Esophagus squamous epithelium (tissue), 5 donors: ENCODE results near the gene DEXI. TPM values are rescaled to one million over a fixed set of nuclear protein-coding genes. Genes with fewer than 3 reads are reported as not detected.

Experiments used
- DNase-seq: peaks from one replicate; lab custom pipeline; 2025; lab: John Stamatoyannopoulos, UW
- H3K27ac ChIP-seq, 4 donors: fragments of 200-600 bp; sonication (generic); one replicate each; pipeline ENCODE4 v1.5.1; 2016 to 2019; ENCODE audit warnings: mild to moderate bottlenecking in 1 of 4
- H3K27me3 ChIP-seq, 4 donors: fragments of 200-600 bp; sonication (generic); 1 replicate in 3 of 4; 2 replicates in 1 of 4; pipeline versions ENCODE4 v1.5.1 to v1.6.0; 2017 to 2021; ENCODE audit warnings: antibody characterized with exemption in 1 of 4
- H3K36me3 ChIP-seq, 3 donors: fragments of 200-600 bp; sonication (generic); one replicate each; pipeline ENCODE4 v1.5.1; 2016 to 2019
- H3K4me1 ChIP-seq, 3 donors: fragments of 200-600 bp; sonication (generic); one replicate each; pipeline ENCODE4 v1.5.1; 2017 to 2019
- H3K4me3 ChIP-seq, 4 donors: fragments of 200-600 bp; sonication (generic); 1 replicate in 3 of 4; 2 replicates in 1 of 4; pipeline ENCODE4 v1.5.1; 2016 to 2019; ENCODE audit warnings: mild to moderate bottlenecking in 2 of 4, moderate library complexity in 1 of 4
- H3K9me3 ChIP-seq, 3 donors: fragments of 200-600 bp; sonication (generic); one replicate each; pipeline ENCODE4 v1.5.1; 2016 to 2019
- POLR2A ChIP-seq, 4 donors: fragments of 450-650 bp; IDR thresholded peaks; one replicate each; pipeline ENCODE4 v1.6.1; 2017; ENCODE audit warnings: antibody characterized with exemption in 4 of 4, mild to moderate bottlenecking in 4 of 4, moderate library complexity in 3 of 4
- WGBS, 2 donors: methylation state at CpG; one replicate each; pipeline ENCODE4 v1.1.5; 2018; 5-methylcytosine and 5-hydroxymethylcytosine counted together
- intact Hi-C: fragments of 100-400 bp; cut with DNase I; formaldehyde crosslinking; loops from one replicate; pipeline ENCODE4 v1.15.0; 2022
- total RNA-seq, 4 donors: library from RNA; depleted of rRNA; stranded (reverse); fragments of >200 nt; gene quantifications; one replicate each; pipeline ENCODE4 v1.1.0, GENCODE V29; 2016
- TF ChIP-seq, protein P1 (sequence below), 6 experiments: fragments of 450-650 bp in 4 of 6; fragments of 200-600 bp in 2 of 6; sonication (generic) in 2 of 6; IDR thresholded peaks; one replicate each; pipeline ENCODE4 v1.5.1; 2016 to 2019; ENCODE audit warnings: antibody characterized with exemption in 6 of 6, mild to moderate bottlenecking in 4 of 6, moderate library complexity in 4 of 6
- donor health status: DM: yes; HTN: yes; CAD: no.

DEXI gene
- total RNA-seq, 4 donors from 2014 or later = 22.6 to 60.1 (median 28.4) TPM

DNA sequence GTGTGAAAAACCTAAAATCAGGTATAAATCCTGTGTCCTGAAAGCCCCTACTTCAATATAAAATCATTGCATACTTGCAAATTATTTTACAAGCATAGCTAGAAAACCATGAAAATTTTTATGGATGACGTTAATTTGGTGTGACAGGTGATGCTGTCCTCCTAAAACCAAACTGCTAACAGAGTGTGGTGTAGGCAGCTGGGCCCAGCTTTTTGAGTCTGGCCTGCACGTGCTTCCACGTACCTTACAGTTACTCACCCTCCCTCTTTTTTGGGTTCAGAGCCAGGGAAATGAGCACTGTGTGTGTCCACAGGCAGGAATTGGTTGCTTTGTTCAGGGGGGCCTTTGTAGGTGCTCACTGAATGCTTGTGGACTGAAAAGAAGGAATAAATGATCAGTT, 38.5 kb upstream of the DEXI start:
- intact Hi-C loops = no loop called here
- Histone ChIP-seq H3K36me3 (peaks cover 0 to 55% (median 0%) of the 10 kb centered on the region in 3 donors), H3K9me3 (no peaks in the 10 kb centered on the region), H3K27ac (peak overlapping the region in 3 of 4 donors; percentile 76 to 81 (median 81)), H3K4me3 (no peak overlapping the region), H3K27me3 (no peaks in the 10 kb centered on the region), H3K4me1 (peaks cover 7 to 50% (median 21%) of the 10 kb centered on the region in 3 donors)
- WGBS, 2 donors = 70 to 77% methylated on average over 3 of the region's 3 CpGs
- DNase-seq = no peak
- TF ChIP-seq, protein P1, sequence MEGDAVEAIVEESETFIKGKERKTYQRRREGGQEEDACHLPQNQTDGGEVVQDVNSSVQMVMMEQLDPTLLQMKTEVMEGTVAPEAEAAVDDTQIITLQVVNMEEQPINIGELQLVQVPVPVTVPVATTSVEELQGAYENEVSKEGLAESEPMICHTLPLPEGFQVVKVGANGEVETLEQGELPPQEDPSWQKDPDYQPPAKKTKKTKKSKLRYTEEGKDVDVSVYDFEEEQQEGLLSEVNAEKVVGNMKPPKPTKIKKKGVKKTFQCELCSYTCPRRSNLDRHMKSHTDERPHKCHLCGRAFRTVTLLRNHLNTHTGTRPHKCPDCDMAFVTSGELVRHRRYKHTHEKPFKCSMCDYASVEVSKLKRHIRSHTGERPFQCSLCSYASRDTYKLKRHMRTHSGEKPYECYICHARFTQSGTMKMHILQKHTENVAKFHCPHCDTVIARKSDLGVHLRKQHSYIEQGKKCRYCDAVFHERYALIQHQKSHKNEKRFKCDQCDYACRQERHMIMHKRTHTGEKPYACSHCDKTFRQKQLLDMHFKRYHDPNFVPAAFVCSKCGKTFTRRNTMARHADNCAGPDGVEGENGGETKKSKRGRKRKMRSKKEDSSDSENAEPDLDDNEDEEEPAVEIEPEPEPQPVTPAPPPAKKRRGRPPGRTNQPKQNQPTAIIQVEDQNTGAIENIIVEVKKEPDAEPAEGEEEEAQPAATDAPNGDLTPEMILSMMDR (IDR thresholded peaks at IDR 0.05) = no peak
- no peak for TF ChIP-seq POLR2A (IDR thresholded peaks at IDR 0.05)

DNA sequence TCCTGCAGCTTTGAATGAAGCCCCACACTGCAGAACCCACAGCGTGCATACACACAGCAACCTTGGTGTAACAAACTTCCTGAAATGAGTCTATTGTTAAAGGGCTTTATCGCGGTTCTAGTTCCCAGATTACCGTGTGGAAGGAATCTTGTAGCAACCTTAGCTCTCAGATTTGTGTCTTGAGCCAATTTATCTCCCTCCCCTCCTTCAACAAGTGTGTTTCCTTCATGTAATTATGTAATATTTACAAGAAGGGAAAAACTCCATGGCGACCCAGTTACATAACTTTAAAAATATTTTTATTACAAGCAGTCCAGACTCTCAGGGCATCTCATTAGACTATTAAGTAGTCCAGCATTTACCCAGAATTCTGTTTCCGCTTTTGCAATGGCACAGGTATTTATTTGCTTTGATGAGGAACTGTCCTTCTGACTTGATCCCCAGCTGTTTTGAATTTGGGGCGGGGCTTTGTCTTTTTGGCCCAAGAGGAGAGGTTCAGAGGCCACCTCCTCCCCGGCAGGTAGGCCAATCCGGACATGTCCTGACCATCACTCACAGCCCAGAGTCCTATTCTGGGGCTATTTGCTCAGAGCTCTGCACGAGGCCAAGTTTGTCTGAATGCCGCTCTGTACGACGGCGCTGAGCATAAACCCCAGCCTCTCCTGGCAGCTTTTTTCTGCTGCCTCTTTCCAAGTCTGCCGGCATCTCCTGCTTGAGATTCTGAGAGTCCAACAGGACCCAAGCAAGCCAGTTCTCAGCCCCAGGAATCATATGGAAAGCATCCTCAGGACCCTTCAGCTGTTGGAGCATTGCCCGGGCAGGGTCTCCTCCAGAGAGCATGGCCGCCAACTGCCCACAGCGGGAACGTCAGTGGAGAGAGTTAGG, 37.7 kb upstream of the DEXI start:
- peaks cover 7 to 50% (median 21%) of the 10 kb centered on the region in 3 donors for H3K4me1 ChIP-seq
- no peak for DNase-seq
- no peaks in the 10 kb centered on the region for H3K27me3 ChIP-seq
- peaks cover 0 to 62% (median 0%) of the 10 kb centered on the region in 3 donors for H3K36me3 ChIP-seq
- intact Hi-C loops = no loop called here
- no peak overlapping the region for H3K4me3 ChIP-seq
- no peaks in the 10 kb centered on the region for H3K9me3 ChIP-seq
- 29 to 37% methylated on average over 15 to 19 of the region's 19 CpGs for WGBS, 2 donors
- TF ChIP-seq, protein P1 (IDR thresholded peaks at IDR 0.05) = no peak
- TF ChIP-seq POLR2A (IDR thresholded peaks at IDR 0.05) = no peak
- peak overlapping the region; percentile 67 to 81 (median 78) for H3K27ac ChIP-seq

DNA sequence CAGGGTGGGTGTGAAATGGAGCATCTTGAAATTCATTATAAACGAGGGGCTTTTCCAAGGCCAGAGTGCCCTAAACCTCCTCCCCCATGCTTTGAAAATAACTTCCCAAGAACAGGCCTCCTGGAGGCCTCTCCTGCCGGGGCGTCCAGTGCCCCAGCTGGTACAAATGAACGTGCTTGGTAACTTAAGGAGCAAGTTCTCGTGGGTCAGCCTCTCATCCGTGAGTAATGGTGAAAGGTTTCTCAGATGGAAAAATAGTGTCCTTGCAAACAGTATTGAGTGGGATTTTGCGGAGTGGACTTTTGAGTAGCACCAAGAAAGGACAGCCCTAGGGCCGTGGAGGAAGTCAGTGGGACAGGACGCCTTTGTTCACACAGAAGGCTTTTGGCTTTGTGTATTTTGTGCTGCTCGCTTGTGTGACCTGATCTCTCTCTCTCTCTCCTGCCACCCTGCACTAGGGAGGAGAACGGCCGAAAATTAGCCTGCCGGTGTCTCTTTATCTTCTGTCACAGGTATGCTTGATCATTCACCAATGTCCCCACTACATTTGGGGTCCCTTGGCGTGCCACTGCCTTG, 36.7 kb upstream of the DEXI start:
- Histone ChIP-seq H3K27ac (peak overlapping the region; percentile 32 to 81 (median 78)), H3K36me3 (peaks cover 0 to 62% (median 0%) of the 10 kb centered on the region in 3 donors), H3K4me3 (no peak overlapping the region), H3K27me3 (no peaks in the 10 kb centered on the region), H3K9me3 (no peaks in the 10 kb centered on the region), H3K4me1 (peaks cover 7 to 46% (median 21%) of the 10 kb centered on the region in 3 donors)
- WGBS, 2 donors = 90 to 92% methylated on average over 12 to 14 of the region's 14 CpGs
- intact Hi-C loops = no loop called here
- no peak for DNase-seq
- no peak for TF ChIP-seq POLR2A (IDR thresholded peaks at IDR 0.05)
- TF ChIP-seq, protein P1 (IDR thresholded peaks at IDR 0.05) = no peak

DNA sequence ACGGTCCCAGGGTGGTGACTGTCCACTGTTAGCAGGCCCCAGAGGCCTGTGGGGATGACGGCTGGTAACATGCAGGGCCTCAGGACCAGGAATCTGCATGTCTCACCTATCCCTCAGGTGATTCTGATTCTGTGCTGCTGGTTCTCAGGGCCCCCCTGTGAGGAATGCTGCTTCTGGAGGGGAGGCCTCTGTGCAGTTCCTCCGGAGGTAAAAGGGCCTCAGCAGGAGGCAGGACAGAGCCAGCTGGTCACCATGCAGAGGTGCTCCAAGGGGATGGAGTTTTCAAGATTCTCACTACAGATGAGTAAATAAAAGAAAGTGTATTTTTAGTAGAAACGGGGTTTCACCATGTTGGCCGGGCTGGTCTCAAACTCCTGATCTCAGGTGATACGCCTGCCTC, 35.9 kb upstream of the DEXI start:
- Histone ChIP-seq H3K27ac (no peak overlapping the region), H3K36me3 (peaks cover 0 to 68% (median under 1%) of the 10 kb centered on the region in 3 donors), H3K27me3 (no peaks in the 10 kb centered on the region), H3K4me3 (no peak overlapping the region), H3K9me3 (no peaks in the 10 kb centered on the region), H3K4me1 (peaks cover 7 to 40% (median 21%) of the 10 kb centered on the region in 3 donors)
- WGBS, 2 donors = 84 to 93% methylated on average over 4 to 5 of the region's 6 CpGs
- intact Hi-C loops = no loop called here
- DNase-seq = no peak
- no peak for TF ChIP-seq POLR2A (IDR thresholded peaks at IDR 0.05)
- TF ChIP-seq, protein P1 (IDR thresholded peaks at IDR 0.05) = no peak

DNA sequence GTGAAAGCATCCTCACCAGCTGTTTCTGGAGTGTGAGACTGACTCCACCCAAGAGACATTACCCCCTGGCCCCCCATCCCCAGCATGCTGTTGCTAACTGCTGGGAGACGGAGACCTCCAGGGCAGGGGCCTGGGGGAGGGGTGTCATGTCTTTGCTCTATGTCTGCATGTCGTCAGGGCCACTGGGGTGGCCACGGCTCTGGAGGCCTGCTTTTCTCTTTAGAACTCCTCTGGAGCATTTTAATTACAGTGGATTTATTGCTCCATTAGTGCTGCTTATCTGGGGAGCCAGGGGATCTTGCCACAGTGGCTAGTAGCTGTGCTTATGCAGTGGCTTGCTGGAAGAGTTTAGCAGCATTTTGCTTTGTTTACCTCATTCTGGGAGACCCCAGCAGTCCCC, 34.4 kb upstream of the DEXI start:
- no peak overlapping the region for H3K4me3 ChIP-seq
- TF ChIP-seq, protein P1 (IDR thresholded peaks at IDR 0.05) = no peak
- TF ChIP-seq POLR2A (IDR thresholded peaks at IDR 0.05) = no peak
- 82 to 92% methylated on average over 2 of the region's 3 CpGs for WGBS, 2 donors
- peaks cover 2 to 39% (median 18%) of the 10 kb centered on the region in 3 donors for H3K4me1 ChIP-seq
- no peaks in the 10 kb centered on the region for H3K9me3 ChIP-seq
- H3K27me3 ChIP-seq = no peaks in the 10 kb centered on the region
- no peak for DNase-seq
- intact Hi-C loops = no loop called here
- no peak overlapping the region for H3K27ac ChIP-seq
- peaks cover 0 to 82% (median 3%) of the 10 kb centered on the region in 3 donors for H3K36me3 ChIP-seq
